GM12892 (cell line): ENCODE data around the gene ATP2B3.

Experiments used
- POLR2A ChIP-seq: IDR thresholded peaks from 2 replicates; pipeline ENCODE4 v1.6.1; 2011; ENCODE audit warnings: low read depth, low read length, control low read depth
- POLR2AphosphoS5 ChIP-seq: IDR thresholded peaks from 2 replicates; pipeline ENCODE4 v1.6.1; 2011; ENCODE audit warnings: low read depth, low read length, control low read depth

DNA sequence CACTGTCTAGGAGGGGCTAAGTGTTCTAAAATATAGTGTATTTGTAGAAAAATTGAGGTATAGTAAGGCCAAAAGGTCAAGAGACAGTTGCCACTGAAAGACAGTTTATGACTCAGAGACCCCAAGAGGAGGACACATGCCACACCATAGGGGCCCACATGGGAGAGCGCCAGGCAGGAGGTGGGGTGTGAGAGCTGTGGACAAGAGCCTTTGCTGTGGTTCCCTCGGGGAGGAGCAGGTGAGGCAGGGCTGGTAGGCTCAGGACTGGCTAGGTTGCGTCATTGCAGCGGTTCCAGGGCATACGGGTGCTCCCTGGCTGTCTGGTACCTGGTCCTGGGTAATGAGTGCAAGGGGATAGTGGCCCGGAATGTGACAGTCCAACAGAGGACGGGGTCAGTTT is 43.9 kb downstream of the ATP2B3 start:
- TF ChIP-seq POLR2A (no peak), POLR2AphosphoS5 (no peak)
